Neural cell (in vitro differentiated cells): Measurements from ENCODE around the gene GLB1L2. TPM values are rescaled to one million over a fixed set of nuclear protein-coding genes. Genes with fewer than 3 reads are reported as not detected.

Source experiments
- H2AFZ ChIP-seq: fragments of 200-600, 300-800 bp; sonication (generic), shearing (Covaris generic); 2 replicates; pipeline ENCODE4 v1.6.0; 2014; ENCODE audit warnings: low read depth, mild to moderate bottlenecking, antibody characterized with exemption, low read length, moderate library complexity
- H3F3A ChIP-seq: fragments of 200-600 bp; shearing (Covaris generic); 2 replicates; pipeline ENCODE4 v1.6.1; 2016; ENCODE audit warnings: mild to moderate bottlenecking, moderate library complexity, mixed read lengths, antibody characterized with exemption, low read length; ENCODE audit not compliant: insufficient read depth, poor library complexity, severe bottlenecking
- H3K27ac ChIP-seq: fragments of 200-600, 300-800 bp; sonication (generic), shearing (Covaris generic); 2 replicates; pipeline ENCODE4 v1.5.1; 2014; ENCODE audit warnings: mild to moderate bottlenecking, low read length, moderate library complexity
- H3K27me3 ChIP-seq: fragments of 300-800, 200-600 bp; sonication (generic), shearing (Covaris generic); 2 replicates; pipeline ENCODE4 v1.6.0; 2014; ENCODE audit warnings: mild to moderate bottlenecking, low read depth, low read length, moderate library complexity; ENCODE audit not compliant: insufficient read depth
- H3K36me3 ChIP-seq: fragments of 300-800, 200-600 bp; sonication (generic), shearing (Covaris generic); 2 replicates; pipeline ENCODE4 v1.5.1; 2014; ENCODE audit warnings: mild to moderate bottlenecking, antibody characterized with exemption, low read length, moderate library complexity; ENCODE audit not compliant: insufficient read depth
- H3K4me2 ChIP-seq: fragments of 300-800, 200-600 bp; sonication (generic), shearing (Covaris generic); 2 replicates; pipeline ENCODE4 v1.6.0; 2014; ENCODE audit warnings: mild to moderate bottlenecking, low read length
- H3K4me3 ChIP-seq: fragments of 300-800, 200-600 bp; sonication (generic), shearing (Covaris generic); 2 replicates; pipeline ENCODE4 v1.5.1; 2014; ENCODE audit warnings: mild to moderate bottlenecking, low read length, moderate library complexity
- H3K79me2 ChIP-seq: fragments of 200-600 bp; shearing (Covaris generic); replicated peaks from 2 replicates; pipeline ENCODE4 v1.6.0; 2014; ENCODE audit warnings: mild to moderate bottlenecking, low read length, moderate library complexity; ENCODE audit not compliant: insufficient read depth
- H3K9ac ChIP-seq: fragments of 300-800, 200-600 bp; sonication (generic), shearing (Covaris generic); 2 replicates; pipeline ENCODE4 v1.6.1; 2016; ENCODE audit warnings: mild to moderate bottlenecking, low read length, mixed read lengths
- H3K9me2 ChIP-seq: fragments of 200-600 bp; shearing (Covaris generic); 2 replicates; pipeline ENCODE4 v1.6.1; 2016; ENCODE audit warnings: mild to moderate bottlenecking, low read length, mixed read lengths; ENCODE audit not compliant: insufficient read depth
- H3K9me3 ChIP-seq: fragments of 200-600, 300-800 bp; sonication (generic), shearing (Covaris generic); 2 replicates; pipeline ENCODE4 v1.6.1; 2016; ENCODE audit warnings: mild to moderate bottlenecking, mixed run types, low read length, moderate library complexity, mixed read lengths
- H4K20me1 ChIP-seq: fragments of 200-600 bp; shearing (Covaris generic); 2 replicates; pipeline ENCODE4 v1.6.1; 2016; ENCODE audit warnings: mild to moderate bottlenecking, mixed run types; ENCODE audit not compliant: insufficient read depth
- EP300 ChIP-seq: fragments of 450-650 bp; conservative IDR thresholded peaks from 2 replicates; pipeline ENCODE4 v1.6.1; 2014; ENCODE audit warnings: antibody characterized with exemption, mild to moderate bottlenecking, moderate library complexity; ENCODE audit not compliant: poor library complexity, severe bottlenecking
- EZH2 ChIP-seq: fragments of 200-600, 300-800 bp; shearing (Covaris generic), sonication (generic); IDR thresholded peaks from 2 replicates; pipeline ENCODE4 v1.6.1; 2014; ENCODE audit warnings: antibody characterized with exemption, low read length, borderline replicate concordance, mild to moderate bottlenecking; ENCODE audit not compliant: insufficient read depth, poor library complexity, severe bottlenecking
- MXI1 ChIP-seq: fragments of 450-650 bp; conservative IDR thresholded peaks from 2 replicates; pipeline ENCODE4 v1.6.1; 2014; ENCODE audit warnings: antibody characterized with exemption, mild to moderate bottlenecking; ENCODE audit not compliant: poor library complexity, severe bottlenecking
- POLR2AphosphoS5 ChIP-seq: IDR thresholded peaks from 2 replicates; pipeline ENCODE4 v1.6.1; 2012
- RAD21 ChIP-seq: fragments of 450-650 bp; conservative IDR thresholded peaks from 2 replicates; pipeline ENCODE4 v1.6.1; 2014; ENCODE audit warnings: antibody characterized with exemption, mild to moderate bottlenecking, moderate library complexity
- REST ChIP-seq: IDR thresholded peaks from 2 replicates; pipeline ENCODE4 v1.6.1; 2012; ENCODE audit warnings: borderline replicate concordance
- SMC3 ChIP-seq: fragments of 450-650 bp; conservative IDR thresholded peaks from 2 replicates; pipeline ENCODE4 v1.6.1; 2014; ENCODE audit warnings: antibody characterized with exemption, mild to moderate bottlenecking, moderate library complexity; ENCODE audit not compliant: poor library complexity
- TAF1 ChIP-seq: IDR thresholded peaks from 2 replicates; pipeline ENCODE4 v1.6.1; 2012; ENCODE audit warnings: low read depth
- polyA plus RNA-seq: library from polyadenylated mRNA; depleted of rRNA; stranded (reverse); fragments of >200 nt; gene quantifications from 2 replicates; pipeline ENCODE4 v1.2.3, GENCODE V29; 2014
- TF ChIP-seq, protein P1 (sequence below): fragments of 450-650 bp; IDR thresholded peaks from 2 replicates; pipeline ENCODE4 v1.5.1; 2014; ENCODE audit warnings: antibody characterized with exemption, mild to moderate bottlenecking, moderate library complexity; ENCODE audit not compliant: poor library complexity, severe bottlenecking

The GLB1L2 gene
- polyA plus RNA-seq, 1 donor from 2014 or later = 1.6 TPM

DNA sequence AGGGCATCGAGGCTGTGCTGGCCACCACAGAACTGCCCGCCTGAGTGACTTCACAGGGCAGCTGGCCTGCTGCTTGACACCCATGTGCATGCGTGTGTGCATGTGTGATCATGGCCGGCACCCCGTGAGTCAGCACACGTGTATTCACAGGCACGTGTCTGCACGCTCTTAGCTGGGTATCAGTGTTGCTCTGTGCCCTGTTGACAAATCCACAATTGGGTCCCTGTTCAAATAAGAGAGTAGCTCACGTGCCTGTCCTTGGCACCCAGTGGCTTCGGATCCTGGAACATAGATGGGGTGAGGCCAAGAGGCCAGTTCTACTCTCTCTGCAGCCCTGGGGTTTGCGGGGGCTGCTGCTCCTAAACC is 66.3 kb downstream of the GLB1L2 start:
- Histone ChIP-seq H3K36me3 (no peaks in the 10 kb centered on the region), H3K27ac (no peak overlapping the region), H3K9me3 (peaks cover 6% of the 10 kb centered on the region), H2AFZ (no peak overlapping the region), H3K79me2 (peaks cover 33% of the 10 kb centered on the region), H3F3A (no peaks in the 10 kb centered on the region), H3K4me2 (no peak overlapping the region), H3K27me3 (no peaks in the 10 kb centered on the region), H3K9ac (no peak overlapping the region), H3K9me2 (no peaks in the 10 kb centered on the region), H3K4me3 (no peak overlapping the region), H4K20me1 (no peaks in the 10 kb centered on the region)
- no peak for TF ChIP-seq POLR2AphosphoS5
- TF ChIP-seq, protein P1, sequence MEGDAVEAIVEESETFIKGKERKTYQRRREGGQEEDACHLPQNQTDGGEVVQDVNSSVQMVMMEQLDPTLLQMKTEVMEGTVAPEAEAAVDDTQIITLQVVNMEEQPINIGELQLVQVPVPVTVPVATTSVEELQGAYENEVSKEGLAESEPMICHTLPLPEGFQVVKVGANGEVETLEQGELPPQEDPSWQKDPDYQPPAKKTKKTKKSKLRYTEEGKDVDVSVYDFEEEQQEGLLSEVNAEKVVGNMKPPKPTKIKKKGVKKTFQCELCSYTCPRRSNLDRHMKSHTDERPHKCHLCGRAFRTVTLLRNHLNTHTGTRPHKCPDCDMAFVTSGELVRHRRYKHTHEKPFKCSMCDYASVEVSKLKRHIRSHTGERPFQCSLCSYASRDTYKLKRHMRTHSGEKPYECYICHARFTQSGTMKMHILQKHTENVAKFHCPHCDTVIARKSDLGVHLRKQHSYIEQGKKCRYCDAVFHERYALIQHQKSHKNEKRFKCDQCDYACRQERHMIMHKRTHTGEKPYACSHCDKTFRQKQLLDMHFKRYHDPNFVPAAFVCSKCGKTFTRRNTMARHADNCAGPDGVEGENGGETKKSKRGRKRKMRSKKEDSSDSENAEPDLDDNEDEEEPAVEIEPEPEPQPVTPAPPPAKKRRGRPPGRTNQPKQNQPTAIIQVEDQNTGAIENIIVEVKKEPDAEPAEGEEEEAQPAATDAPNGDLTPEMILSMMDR = no peak

DNA sequence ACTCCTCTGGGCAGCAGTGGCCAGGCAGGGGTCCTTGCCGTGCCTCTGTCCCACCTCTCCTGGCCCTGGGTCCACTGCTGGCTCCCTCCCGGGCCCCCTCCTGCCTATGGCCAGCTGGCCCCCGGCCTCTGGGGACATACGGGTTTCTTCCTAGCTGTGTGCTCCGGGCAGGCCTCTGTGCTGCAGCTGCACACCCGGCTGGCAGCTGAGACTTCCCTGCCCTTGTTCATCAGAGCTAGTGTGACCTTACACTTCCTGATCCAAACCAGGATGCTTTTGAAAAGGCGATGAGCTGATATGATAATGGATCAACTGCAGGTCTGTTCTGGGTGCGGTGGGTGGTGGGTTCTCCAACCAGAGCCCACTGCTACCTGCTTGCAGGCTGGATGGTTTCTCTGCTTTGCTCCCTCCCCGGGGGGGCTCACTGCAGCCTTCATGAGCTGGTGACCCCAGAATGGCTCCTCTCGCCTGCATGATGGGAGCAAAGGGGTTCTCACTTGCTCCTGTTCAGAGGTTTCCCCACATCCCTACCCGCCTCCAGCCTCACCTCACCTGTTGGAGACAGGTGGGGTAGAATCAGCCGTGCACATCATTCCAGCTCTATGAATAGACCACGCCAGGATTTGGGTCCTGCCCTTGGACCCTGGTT is 67.0 kb downstream of the GLB1L2 start:
- no peaks in the 10 kb centered on the region for H3K9me2 ChIP-seq

More for the DNA sequence above, 67.0 kb downstream of the GLB1L2 start:
- Histone ChIP-seq H3K4me3 (no peak overlapping the region), H3K9ac (no peak overlapping the region), H3K79me2 (peaks cover 36% of the 10 kb centered on the region), H3K27ac (no peak overlapping the region), H3K36me3 (no peaks in the 10 kb centered on the region), H4K20me1 (no peaks in the 10 kb centered on the region), H2AFZ (no peak overlapping the region), H3K9me3 (peaks cover 6% of the 10 kb centered on the region), H3K27me3 (no peaks in the 10 kb centered on the region), H3K4me2 (no peak overlapping the region), H3F3A (no peaks in the 10 kb centered on the region)
- TF ChIP-seq POLR2AphosphoS5 = no peak
- TF ChIP-seq EZH2 = no peak
- TF ChIP-seq SMC3 = no peak
- no peak for TF ChIP-seq REST
- no peak for TF ChIP-seq MXI1
- no peak for TF ChIP-seq TAF1
- TF ChIP-seq EP300 = no peak
- no peak for TF ChIP-seq RAD21
- TF ChIP-seq, protein P1 = no peak
